ENCODE results near the gene FSD2. TPM values are rescaled to one million over a fixed set of nuclear protein-coding genes. Genes with fewer than 3 reads are reported as not detected.

Gene FSD2
- total and polyA plus RNA-seq, 2 of the 4 experiments (the other 2 are of a cell fraction), result not detected

- intact Hi-C loops (cut with micrococcal nuclease) (no loop called here), dilution Hi-C loops (cut with HindIII; ENCODE audit: low sequenced_read_pairs, unreplicated experiment) (no loop called here), in situ Hi-C loops (cut with MboI; ENCODE audit: low sequenced_read_pairs) (no loop called here)
- H3K4me1 ChIP-seq (ENCODE audit: control insufficient read depth, insufficient read depth, low read length), result peaks cover 2% of the 10 kb centered on the region; the same call in 1 of the 2 replicates
- no peak overlapping the region for H2BK120ac ChIP-seq (ENCODE audit: low read depth, low read length)
- peaks cover 7% of the 10 kb centered on the region; the same call in 1 of the 2 replicates for H3K27me3 ChIP-seq (ENCODE audit: control insufficient read depth, insufficient read depth, low read length)
- no TSS peak for BruUV-seq (replicated peaks)
- DNase-seq, result no peak
- no peak overlapping the region for H3K4me2 ChIP-seq (ENCODE audit: low read depth, low read length)
- no peak overlapping the region for H3K23ac ChIP-seq (ENCODE audit: low read depth, low read length)
- no peak overlapping the region for H3K18ac ChIP-seq (ENCODE audit: low read depth, low read length)
- no peak overlapping the region for H3K27ac ChIP-seq (ENCODE audit: insufficient read depth, low read length)
- 95% methylated on average over 22 of the region's 26 CpGs; no CpG with 5 or more reads in 1 of the 2 experiments for WGBS, 2 experiments (ENCODE audit: extremely low coverage in 2 of 2, insufficient read length in 1 of 2)
- H2AK9ac ChIP-seq (replicated peaks; ENCODE audit: low read depth, low read length, poor library complexity), result no peak overlapping the region
- H2BK15ac ChIP-seq (ENCODE audit: low read depth, low read length), result no peak overlapping the region
- no peak overlapping the region for H3K14ac ChIP-seq (replicated peaks; ENCODE audit: low read depth, low read length)
- no peaks in the 10 kb centered on the region for H3K9me3 ChIP-seq (ENCODE audit: control insufficient read depth, insufficient read depth, low read length)
- H2BK5ac ChIP-seq (ENCODE audit: low read depth, low read length, poor library complexity, severe bottlenecking), result no peak overlapping the region
- H2AFZ ChIP-seq (replicated peaks; ENCODE audit: low read length, poor library complexity), result no peak overlapping the region
- no peaks in the 10 kb centered on the region for H3K79me1 ChIP-seq (ENCODE audit: low read depth in 1 of 2, low read length in 2 of 2)
- POLR2A ChIA-PET (ENCODE audit: unreplicated experiment), result interaction anchor here (0.6 kb wide), 1 partner anchor 144 kb away, joined by 5 read pairs; no protein-coding TSS in a partner anchor
- H4K5ac ChIP-seq (ENCODE audit: low read depth, low read length), result no peak overlapping the region
- CTCF ChIA-PET, result no interaction called here
- H3K9ac ChIP-seq (ENCODE audit: low read depth, low read length), result no peak overlapping the region
- H3K9me1 ChIP-seq (ENCODE audit: insufficient read depth, low read length), result peaks cover 6% of the 10 kb centered on the region; the same call in 1 of the 2 replicates
- TF ChIP-seq POLR2A (IDR thresholded peaks at IDR 0.05; ENCODE audit: low read depth, low read length) (no peak), USF2 (IDR thresholded peaks at IDR 0.05; ENCODE audit: low read depth, low read length) (no peak), MAZ (IDR thresholded peaks at IDR 0.05; ENCODE audit: borderline replicate concordance, low read depth, low read length) (no peak), NFE2L2 (IDR thresholded peaks at IDR 0.05; ENCODE audit: low read depth, low read length) (no peak), RCOR1 (IDR thresholded peaks at IDR 0.05; ENCODE audit: insufficient replicate concordance, low read length) (no peak), CHD1 (IDR thresholded peaks at IDR 0.05; ENCODE audit: low read depth, low read length) (no peak), CTCF (conservative IDR thresholded peaks at IDR 0.05; ENCODE audit: low read depth, low read length) (no peak), SMC3 (IDR thresholded peaks at IDR 0.05; ENCODE audit: low read depth, low read length) (no peak), MAFK (IDR thresholded peaks at IDR 0.05; ENCODE audit: low read depth, low read length) (no peak), BHLHE40 (IDR thresholded peaks at IDR 0.05; ENCODE audit: low read depth, low read length) (no peak), MXI1 (IDR thresholded peaks at IDR 0.05; ENCODE audit: borderline replicate concordance, low read depth, low read length) (no peak), RFX5 (IDR thresholded peaks at IDR 0.05; ENCODE audit: low read depth, low read length) (no peak), RAD21 (IDR thresholded peaks at IDR 0.05; ENCODE audit: low read length) (no peak), CEBPB (IDR thresholded peaks at IDR 0.05; ENCODE audit: low read depth, low read length) (no peak), FOS (IDR thresholded peaks at IDR 0.05; ENCODE audit: low read depth, low read length) (no peak)
- H3K4ac ChIP-seq (ENCODE audit: low read depth, low read length), result no peak overlapping the region
- H3K36me3 ChIP-seq (ENCODE audit: control insufficient read depth, insufficient read depth, low read length), result no peaks in the 10 kb centered on the region
- no peak overlapping the region for H4K91ac ChIP-seq (ENCODE audit: insufficient read depth, low read depth, low read length)
- no peaks in the 10 kb centered on the region for H4K20me1 ChIP-seq (ENCODE audit: insufficient read depth, low read length)
- H2AK5ac ChIP-seq (ENCODE audit: low read depth, low read length), result no peak overlapping the region
- no peak overlapping the region for H4K8ac ChIP-seq (ENCODE audit: low read depth in 2 of 2, low read length in 2 of 2)
- ATAC-seq (ENCODE audit: low read depth), result no peak
- no peak overlapping the region for H3K56ac ChIP-seq (ENCODE audit: extremely low read depth, insufficient read depth, low read length)
- H3K4me3 ChIP-seq (ENCODE audit: insufficient read depth, low read depth, low read length), result no peak overlapping the region
- no peak overlapping the region for H2BK20ac ChIP-seq (ENCODE audit: low read depth, low read length)
Observed at GRCh38 chr15:82710926-82711490, 94.9 kb downstream of the FSD2 start.

Data from IMR-90 (cell line).